Frontal cortex (tissue), 4 donors: ENCODE data around the gene IGSF21. TPM values are rescaled to one million over a fixed set of nuclear protein-coding genes. Genes with fewer than 3 reads are reported as not detected.

Experiments used
- DNase-seq, 2 donors: peaks; one replicate each; pipeline ENCODE4 v3.0.0; 2012; ENCODE audit warnings: low spot score in 2 of 2
- FAIRE-seq: peaks from 2 replicates; lab custom pipeline; 2012; peaks lifted over from hg19 to GRCh38; lab: Jason Lieb, UNC
- total RNA-seq: library from RNA; depleted of rRNA; stranded (reverse); fragments of >200 nt; gene quantifications from one replicate; pipeline ENCODE4 v1.2.3, GENCODE V29; 2014
- donor health status: control.
- donor health status: control.
- donor health status: control.

Gene IGSF21
- total RNA-seq, 1 donor from 2014 or later = 31.0 TPM

DNA sequence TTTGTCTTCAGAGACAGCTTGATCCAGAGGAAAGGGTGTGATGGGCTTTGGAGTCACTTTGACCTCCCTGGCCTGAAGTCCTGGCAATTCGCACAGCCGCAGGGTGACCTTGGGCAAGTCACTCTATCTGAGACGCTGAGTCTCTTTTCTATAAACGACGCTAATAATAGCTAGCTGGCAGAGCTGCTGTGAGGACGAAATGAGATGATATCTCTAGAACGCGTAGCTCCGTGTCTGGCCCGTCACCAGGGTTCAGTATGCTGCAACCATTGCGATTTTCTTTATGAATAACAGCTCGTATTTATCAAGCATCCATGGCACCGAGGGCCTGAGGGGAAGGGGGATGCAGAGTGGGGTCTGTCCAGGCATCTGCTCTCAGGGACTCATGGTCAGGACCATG lies 58.7 kb downstream of the IGSF21 start:
- no peak for FAIRE-seq

DNA sequence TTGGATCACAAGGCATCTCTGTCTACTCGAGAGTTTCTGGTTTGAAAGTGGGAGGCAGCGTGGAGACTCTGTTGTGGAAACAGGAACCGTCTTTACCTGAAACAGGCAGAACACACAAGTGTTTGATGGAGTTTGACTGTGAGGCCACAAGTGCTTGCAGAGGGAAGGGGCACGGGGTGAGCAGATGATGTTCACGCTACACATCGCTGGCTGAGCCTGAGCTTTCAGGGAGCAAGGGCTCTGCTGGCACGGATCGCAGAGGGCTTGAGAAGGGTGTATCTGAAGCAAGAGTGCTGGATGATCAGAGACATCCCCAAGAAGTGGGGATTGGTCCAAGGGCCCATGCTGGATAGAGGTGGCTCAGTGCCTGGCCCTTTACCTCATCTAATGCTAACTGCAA lies 59.3 kb downstream of the IGSF21 start:
- DNase-seq = no peak
- FAIRE-seq = no peak

More for the DNA sequence above, 58.7 kb downstream of the IGSF21 start:
- no peak for DNase-seq

DNA sequence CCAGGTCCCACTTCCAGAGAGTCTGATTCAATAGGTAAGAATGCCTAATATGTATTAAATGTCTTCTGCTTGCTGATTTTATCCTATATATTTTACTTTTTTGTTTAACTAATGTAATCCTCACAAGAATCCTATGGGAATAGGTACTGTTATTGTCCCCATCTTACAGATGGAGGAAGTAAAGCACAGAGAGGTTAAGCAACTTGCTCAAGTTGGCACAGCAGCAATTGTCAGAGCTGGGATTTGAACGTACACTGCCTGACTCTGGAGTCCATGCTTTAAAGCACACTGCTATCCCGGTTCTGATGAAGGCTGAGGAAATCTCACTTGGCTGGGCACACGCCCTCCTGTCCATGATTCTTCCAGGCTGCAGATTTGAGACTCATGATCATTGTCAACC lies 62.8 kb downstream of the IGSF21 start:
- FAIRE-seq = no peak
- DNase-seq = no peak

DNA sequence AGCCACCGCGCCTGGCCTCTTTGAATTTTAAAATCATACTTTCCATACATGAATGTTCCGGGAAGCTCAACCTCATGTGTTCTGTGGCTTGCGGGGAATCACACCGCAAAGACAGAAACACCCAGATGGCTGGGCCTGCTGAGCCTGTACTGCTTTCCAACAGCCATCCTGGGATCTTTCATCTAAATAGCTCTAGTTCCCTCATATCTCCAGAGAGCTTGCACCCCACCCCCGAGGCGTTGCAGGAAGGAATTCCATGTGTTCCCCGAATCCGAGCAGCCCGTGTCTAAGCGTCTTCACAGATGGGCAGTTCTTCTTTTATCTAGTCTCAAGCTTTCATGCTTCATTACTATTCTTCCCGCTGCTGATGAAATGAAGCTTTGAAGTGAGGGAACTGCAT lies 66.4 kb downstream of the IGSF21 start:
- no peak for DNase-seq
- no peak for FAIRE-seq

DNA sequence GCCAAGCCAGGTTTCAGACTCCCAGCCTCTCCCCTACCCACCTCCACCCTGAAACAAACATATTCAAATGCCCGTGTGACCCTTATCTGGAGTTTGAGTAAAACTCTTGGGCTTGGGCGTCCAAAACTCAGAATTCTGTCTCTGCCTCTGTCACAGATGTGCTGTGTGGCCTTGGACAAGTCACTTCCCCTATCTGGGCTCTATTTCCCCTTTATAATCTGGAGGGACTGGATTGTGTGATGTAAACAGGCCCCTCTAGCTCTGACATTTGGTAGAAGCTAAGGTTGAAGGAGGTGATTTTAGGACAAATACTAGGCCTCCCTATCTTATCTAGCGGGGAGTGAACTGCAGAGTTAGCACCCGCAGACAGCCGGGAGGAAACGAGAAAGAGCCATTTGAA lies 67.5 kb downstream of the IGSF21 start:
- no peak for FAIRE-seq
- DNase-seq = no peak

DNA sequence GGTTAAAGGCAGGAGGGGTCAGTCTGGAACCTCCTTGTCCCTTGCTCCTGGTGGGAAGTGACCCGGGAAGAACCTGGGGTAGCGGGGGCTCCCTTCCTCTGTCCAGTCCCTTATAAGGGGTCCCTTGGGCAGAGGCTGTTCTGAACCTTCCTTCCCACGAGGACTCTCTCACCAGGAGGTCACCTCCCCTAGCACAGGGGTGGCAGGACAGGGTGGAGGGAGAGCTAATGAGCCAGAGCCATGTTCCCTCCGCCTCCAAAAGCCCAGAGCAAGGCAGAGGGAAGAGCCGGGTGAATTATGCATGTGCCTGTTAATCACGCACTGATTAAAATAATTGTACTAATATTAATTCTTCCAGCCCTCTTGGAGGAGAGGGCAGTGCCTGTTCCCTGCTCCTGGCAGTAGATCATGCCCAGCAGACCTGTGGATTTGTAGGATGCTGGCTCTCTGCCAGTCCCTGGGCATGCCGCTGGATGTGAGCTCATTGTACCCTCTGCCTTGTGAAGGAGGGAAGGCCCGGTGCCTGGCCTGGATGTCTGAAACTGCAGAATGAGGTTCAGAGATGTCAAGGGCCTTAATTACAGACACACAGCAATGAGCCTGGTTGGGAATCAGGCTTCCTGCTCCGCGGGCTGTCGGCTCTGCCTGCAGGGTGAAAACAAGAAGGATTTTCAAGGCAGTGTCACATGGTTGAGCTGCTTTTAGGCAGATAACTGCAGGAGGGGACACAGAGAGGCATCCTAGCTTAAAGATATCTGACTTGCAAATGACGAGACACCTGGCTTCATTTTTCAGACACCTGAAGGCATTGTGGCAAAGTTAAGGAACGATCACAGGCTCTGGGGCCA lies 68.2 kb downstream of the IGSF21 start:
- DNase-seq (no peak), FAIRE-seq (no peak)

DNA sequence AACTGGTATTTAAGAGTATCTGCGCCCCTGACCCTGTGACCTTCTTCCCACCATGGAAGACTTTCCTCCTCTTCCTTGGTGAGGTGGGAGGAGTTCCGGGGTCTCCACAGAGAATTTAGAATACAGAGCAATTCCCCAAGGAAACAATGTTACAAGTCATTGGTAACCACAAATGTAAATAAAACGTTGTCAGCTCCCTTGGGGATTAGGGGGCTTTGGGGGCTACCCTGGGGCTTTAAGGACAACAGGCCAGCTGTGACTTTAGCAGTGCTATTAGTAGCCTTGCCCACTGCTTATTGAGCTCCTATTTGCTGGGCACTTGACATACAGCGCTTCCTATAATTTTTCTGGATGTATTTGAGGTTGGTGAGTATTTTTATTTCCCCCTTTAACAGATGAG lies 69.0 kb downstream of the IGSF21 start:
- DNase-seq (no peak), FAIRE-seq (no peak)

DNA sequence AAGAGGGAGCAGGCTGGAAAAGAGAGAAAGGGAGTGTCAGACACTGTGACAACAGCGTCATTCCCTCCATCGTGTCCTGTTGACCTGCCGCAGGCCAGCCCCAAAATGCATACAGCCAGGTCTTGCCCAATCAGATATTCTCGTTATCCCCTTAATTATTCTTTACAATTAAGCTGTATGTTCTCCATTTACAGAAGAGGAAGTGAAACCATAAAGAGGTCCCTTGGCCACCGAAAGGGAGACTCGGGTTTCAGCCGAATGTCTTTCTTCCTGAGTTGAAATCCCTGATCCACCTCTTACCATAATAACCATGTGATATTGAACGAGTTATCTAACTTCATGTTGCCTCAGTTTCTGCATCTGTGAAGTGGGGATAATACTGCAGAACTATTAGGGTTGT lies 70.5 kb downstream of the IGSF21 start:
- FAIRE-seq = no peak
- DNase-seq = no peak

DNA sequence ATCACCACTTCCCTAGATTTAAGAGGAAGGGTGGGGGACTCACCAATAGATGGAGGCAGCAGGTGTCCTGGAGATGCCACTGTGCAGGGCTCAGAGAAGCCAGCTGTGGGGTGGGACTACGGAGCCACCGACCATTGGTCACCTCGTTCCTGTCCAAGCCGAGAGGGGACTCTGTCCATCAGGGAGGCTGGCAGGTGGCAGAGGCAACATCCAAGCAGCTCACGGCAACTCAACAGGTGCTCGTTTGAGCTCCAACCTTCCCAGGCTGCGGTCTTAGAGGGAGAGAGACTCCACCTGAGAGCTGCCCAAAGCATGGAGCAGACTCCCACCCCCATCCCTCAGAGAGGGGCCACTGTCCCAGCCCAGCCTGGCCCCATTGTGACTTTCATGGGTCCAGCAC lies 71.4 kb downstream of the IGSF21 start:
- DNase-seq (no peak), FAIRE-seq (no peak)

DNA sequence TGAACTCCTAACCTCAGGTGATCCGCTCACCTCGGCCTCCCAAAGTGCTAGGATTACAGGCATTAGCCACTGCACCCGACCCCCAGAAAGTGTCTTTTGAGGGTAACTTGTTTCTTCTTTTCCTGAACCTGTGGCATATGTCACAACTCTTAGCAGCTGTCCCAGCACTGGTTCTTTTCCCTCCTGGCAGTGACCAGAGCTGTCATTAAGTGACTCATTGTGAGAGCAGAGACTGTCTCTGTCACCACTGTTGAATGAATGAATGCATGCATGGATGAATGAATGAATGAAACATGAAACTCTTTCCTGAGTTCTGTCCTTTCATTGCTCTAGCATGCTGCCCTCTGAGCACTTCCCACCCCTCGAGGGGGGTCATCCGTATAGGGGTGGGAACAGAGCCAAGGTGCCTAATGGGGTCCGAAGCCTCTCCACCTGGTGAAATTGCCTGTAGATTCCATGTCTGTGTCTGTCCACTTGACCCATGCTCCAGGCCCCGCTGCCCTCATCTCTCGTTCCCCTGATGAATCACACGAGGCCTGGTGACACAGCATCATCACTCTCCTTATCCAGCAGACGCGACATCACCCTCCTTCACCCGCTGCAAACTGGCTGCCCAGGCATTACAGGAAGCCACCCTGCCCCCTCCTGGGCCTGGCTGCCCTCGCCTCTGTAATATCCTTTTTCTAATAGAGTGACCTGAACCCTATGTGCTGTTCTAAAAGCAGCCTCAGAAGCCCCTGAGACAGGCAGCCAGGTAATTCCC lies 75.0 kb downstream of the IGSF21 start:
- no peak for DNase-seq
- no peak for FAIRE-seq

DNA sequence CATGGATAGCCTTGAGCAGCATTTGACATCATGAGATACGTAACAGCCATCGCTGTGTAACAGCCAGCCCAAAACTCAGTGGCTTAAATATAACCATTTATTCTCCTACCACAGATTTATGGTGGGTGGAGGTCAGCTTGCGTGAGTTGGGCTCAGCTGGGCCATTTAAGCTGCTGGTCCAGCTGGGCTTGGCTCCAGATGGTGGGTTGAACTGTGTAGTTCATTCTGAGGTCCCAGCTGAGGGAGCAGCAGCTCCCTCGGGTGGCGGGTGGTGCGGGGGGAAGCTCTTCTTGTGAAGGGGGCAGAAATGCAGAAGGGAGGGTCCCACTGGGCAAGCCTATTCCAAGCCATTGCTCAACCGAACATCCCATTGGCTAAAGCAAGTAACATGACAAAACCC lies 75.9 kb downstream of the IGSF21 start:
- no peak for FAIRE-seq
- no peak for DNase-seq

DNA sequence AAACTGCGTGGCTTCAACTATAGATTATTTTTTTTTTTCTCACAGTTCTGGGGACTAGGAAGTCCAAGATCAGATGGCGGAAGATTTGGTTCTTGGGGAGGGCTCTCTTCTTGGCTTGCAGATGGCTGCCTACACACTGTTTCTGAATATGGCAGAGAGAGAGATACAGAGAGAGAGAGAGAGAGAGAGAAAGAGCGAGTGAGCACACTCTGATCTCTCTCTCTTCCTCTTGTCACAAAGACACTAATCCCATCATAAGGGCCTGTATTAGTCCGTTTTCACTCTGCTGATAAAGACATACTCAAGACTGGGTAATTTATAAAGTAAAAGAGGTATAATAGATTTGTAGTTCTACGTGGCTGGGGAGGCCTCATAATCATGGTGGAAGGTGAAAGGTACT lies 79.5 kb downstream of the IGSF21 start:
- FAIRE-seq (no peak), DNase-seq (no peak)

DNA sequence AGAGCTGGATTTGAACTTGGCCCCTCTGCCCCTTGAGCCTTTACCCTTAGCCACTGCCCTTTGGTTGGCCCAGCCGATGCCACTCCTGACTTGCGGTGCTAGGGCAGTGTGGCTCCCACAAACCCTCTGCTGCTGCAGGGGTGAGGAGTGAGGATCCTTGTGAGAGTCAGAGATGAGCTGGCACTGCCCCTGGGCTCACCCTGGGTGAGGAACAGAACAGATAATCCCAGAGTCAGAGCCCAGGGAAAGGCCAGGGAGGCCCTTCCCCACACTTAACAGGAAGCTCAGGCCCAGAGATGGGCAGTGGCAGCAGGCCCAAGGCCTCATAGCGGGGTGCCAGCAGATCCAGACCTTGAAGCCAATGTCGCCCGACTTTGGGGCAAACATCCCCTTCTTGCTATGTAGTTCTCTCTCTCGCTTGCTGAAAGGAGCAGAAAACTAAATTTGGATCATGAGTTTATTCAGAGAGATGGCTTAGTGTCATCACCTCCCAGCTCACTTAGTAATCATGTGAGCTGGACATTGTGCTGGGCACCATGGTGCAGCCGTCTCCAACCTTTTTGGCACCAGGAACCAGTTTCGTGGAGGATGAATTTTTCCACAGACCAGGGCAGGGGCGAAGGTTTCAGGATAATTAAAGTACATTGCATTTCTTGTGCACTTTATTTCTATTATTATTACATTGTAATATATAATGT lies 81.4 kb downstream of the IGSF21 start:
- no peak for FAIRE-seq

DNA sequence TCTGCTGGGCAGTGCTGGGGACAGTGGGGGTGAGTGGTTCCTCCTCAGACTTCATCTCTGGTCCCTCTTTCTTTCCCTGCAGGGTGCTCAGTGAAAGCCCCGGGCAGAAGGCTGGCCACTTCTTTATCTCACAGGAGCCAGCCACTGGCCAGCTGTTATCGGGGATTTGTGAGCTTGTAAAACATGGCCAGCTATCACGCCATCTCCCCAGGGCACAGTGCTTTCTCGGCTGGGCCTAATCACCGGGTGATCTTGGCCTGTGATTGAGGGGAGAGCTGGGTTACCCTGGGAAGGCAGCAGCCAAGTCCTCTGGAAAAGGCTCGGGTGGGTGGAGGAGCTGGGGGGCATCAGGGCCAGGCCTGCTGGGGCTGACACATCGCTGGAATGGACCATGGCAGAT lies 83.0 kb downstream of the IGSF21 start:
- DNase-seq (no peak), FAIRE-seq (no peak)

More for the DNA sequence above, 81.4 kb downstream of the IGSF21 start:
- DNase-seq = no peak

DNA sequence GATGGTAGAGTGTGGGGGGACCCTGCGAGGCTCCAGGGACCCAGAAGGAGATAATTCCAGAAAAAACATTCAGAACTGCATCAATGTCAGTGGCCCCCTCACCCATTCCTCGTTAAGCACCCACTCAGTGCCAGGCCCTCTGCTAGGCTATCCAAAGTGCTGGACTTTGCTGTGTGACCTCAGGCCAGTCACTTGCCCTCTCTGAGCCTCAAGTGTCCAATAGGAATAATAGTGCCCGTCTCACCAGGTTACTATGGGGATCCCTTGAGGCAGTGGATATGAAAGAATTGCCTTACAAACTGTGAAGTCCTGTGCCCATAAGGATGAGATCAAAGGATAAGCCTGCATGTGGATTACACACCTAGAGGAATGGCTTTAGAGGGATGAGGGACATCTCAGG lies 83.4 kb downstream of the IGSF21 start:
- DNase-seq (no peak), FAIRE-seq (no peak)

DNA sequence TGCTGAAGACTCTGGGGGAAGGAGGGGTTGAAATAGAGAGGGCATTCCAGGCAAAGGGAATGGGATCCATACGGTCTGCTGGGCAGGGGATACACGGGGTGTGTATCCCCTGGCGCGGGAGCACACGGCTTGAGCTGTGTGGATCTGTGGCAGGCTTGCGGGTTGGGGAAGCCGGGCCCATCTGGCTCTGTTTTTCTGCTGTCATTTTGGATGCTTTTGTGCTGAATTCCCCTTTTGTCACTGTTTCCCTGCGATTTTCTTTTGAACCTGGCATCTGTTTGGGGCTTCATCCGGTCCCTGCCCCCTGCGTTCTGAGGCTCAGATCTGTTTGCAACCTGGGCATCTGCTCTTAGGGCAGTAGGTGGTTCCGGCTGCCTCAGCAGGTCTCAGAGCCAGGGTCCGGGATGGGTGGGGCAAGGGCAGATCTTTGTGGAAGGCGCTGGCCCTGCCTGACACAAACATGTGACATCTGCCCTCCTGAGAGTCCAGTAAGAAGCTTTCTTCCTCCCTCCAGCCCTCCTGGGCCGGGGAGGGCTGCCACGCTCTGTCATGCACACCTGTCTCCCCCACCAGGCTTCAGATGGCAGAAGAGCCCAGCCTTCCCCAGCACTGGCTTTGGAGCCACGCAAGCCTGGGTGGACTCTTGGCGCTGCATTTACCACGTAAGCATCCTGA lies 84.0 kb downstream of the IGSF21 start:
- DNase-seq (no peak), FAIRE-seq (no peak)

DNA sequence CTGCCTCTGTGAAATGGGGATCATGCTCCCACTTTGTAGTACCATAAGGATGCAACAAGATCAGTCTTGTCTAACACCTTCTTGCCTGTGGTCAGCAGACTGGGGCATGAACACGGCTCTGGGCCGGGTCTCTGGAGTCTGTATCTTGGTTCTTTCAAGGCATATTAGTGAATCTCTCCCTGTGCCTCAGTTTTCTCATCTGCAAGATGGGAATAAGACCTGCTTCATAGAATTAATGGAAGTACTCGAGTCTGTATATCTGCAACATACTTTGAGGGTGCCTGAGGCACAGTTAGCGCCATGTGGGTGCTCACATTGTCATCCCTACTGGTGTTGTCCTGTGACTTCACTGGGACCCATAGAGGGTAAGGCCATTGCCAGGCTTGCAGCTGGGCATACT lies 84.6 kb downstream of the IGSF21 start:
- FAIRE-seq = no peak
- DNase-seq = no peak

DNA sequence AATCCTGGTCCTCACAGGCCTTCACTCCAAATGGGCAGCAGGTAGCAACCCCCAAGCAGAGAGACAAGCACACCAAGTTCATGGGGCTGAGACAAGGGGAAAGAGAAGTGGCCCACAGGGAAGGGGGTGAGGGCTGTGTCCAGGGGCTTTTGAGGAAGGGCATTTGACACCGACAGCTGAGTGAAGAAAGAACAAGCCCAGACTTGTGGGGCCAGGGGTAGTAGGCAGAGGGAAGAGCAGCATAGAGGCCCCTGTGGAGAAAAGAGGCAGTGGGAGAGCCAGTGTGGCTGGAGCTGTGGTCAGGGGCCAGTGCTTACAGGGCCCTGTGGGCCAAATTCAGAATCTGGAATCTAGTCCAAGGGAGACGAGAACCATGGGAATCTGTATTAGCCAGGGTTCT lies 85.4 kb downstream of the IGSF21 start:
- DNase-seq (no peak), FAIRE-seq (no peak)

DNA sequence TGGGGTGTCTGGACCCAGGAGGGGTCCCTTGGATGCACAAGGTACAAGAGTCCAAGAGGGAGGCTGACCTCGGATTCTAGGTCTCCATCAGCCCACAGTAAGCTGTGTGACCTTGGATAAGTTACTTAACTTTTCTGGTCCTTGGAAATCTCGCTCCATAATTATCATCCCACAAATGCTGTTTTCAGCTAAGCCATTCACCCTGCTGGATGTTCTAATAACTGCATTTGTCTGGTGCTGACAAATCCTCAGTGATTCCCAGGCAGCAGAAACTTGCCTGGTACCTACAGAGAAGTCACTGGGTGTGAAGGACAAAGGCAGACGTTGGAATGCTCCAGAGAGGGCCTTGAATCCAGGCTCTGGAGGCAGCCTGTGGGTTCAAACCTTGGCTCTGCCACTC lies 89.7 kb downstream of the IGSF21 start:
- FAIRE-seq = no peak
- DNase-seq = no peak

DNA sequence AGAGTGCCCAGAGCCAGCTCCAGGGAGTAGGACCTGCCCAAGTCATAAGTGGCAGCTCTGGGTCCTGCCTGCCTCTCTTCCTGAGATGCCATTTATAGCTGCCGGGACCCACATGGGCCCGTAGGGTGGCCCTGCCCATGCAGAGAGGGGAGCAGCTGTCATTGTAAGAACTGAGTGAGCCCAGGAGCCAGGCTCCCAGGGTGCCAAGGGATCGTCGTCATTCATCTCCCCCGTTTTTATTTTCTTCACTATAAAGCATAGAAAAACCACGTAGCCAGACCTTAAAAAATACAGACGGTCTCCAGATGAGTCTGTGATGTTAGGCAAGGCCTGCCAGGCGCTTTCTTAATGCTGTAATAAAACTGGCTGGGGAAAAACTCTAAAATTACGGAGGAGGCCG lies 90.7 kb downstream of the IGSF21 start:
- no peak for DNase-seq
- FAIRE-seq = no peak
